HFF-Myc (cell line): Measurements from ENCODE around the gene TFF2.

Experiments used
- DNase-seq: peaks from one replicate; pipeline ENCODE4 v3.0.0-alpha.2; 2011; ENCODE audit warnings: low read depth; ENCODE audit errors: extremely low read depth
- H3K4me3 ChIP-seq: replicated peaks from 2 replicates; pipeline ENCODE4 v1.5.1; 2011; ENCODE audit warnings: low read depth, mild to moderate bottlenecking, control low read depth, low read length
- CTCF ChIP-seq: IDR thresholded peaks from 2 replicates; pipeline ENCODE4 v1.5.1; 2012; ENCODE audit warnings: mild to moderate bottlenecking, low read depth, low read length, control low read depth; ENCODE audit errors: missing control alignments

TFF2 gene

GRCh38 chr21:42302076-42302650, 48.6 kb downstream of the TFF2 start:
- no peak overlapping the region for H3K4me3 ChIP-seq
- no peak for TF ChIP-seq CTCF
- no peak for DNase-seq

GRCh38 chr21:42301371-42302075, 49.3 kb downstream of the TFF2 start:
- no peak overlapping the region for H3K4me3 ChIP-seq
- no peak for TF ChIP-seq CTCF
- DNase-seq: no peak

GRCh38 chr21:42300956-42301355, 49.8 kb downstream of the TFF2 start:
- DNase-seq: no peak
- H3K4me3 ChIP-seq: no peak overlapping the region
- TF ChIP-seq CTCF: no peak

GRCh38 chr21:42300045-42300583, 50.7 kb downstream of the TFF2 start:
- TF ChIP-seq CTCF: no peak
- no peak for DNase-seq
- no peak overlapping the region for H3K4me3 ChIP-seq

- TF ChIP-seq CTCF: no peak
- no peak overlapping the region for H3K4me3 ChIP-seq
- no peak for DNase-seq
Measured at GRCh38 chr21:42299324-42300044, 51.3 kb downstream of the TFF2 start.

GRCh38 chr21:42298657-42299056, 52.1 kb downstream of the TFF2 start:
- no peak overlapping the region for H3K4me3 ChIP-seq
- TF ChIP-seq CTCF: no peak
- no peak for DNase-seq
